Liver (tissue), 9 donors: ENCODE measurements around the gene TSPOAP1. TPM values are rescaled to one million over a fixed set of nuclear protein-coding genes. Genes with fewer than 3 reads are reported as not detected.

Experiments used
- DNase-seq: peaks from one replicate; pipeline ENCODE4 v3.0.0-alpha.2; 2017; ENCODE audit warnings: low spot score
- H3K27ac ChIP-seq, 2 donors: one replicate each; pipeline ENCODE4 v1.7.0; 2013; ENCODE audit warnings: inconsistent platforms in 2 of 2, low read length in 2 of 2, control low read depth in 1 of 2, low read depth in 1 of 2, mild to moderate bottlenecking in 1 of 2
- H3K27me3 ChIP-seq, 4 donors: one replicate each; pipeline versions ENCODE4 v1.6.1 to v1.7.0; 2013; ENCODE audit warnings: low read length in 3 of 4, inconsistent platforms in 1 of 4, mild to moderate bottlenecking in 1 of 4, moderate library complexity in 1 of 4; ENCODE audit not compliant: control insufficient read depth in 4 of 4, insufficient read depth in 4 of 4
- H3K36me3 ChIP-seq, 4 donors: one replicate each; pipeline versions ENCODE4 v1.6.1 to v1.7.0; 2013; ENCODE audit warnings: low read length in 3 of 4, mild to moderate bottlenecking in 3 of 4, low read depth in 1 of 4, moderate library complexity in 1 of 4; ENCODE audit not compliant: control insufficient read depth in 4 of 4, insufficient read depth in 3 of 4
- H3K4me1 ChIP-seq, 4 donors: one replicate each; pipeline versions ENCODE4 v1.6.1 to v1.7.0; 2013; ENCODE audit warnings: low read length in 3 of 4, mild to moderate bottlenecking in 3 of 4, moderate library complexity in 1 of 4; ENCODE audit not compliant: control insufficient read depth in 4 of 4, insufficient read depth in 4 of 4
- H3K4me3 ChIP-seq, 3 donors: one replicate each; pipeline versions ENCODE4 v1.6.1 to v1.7.0; 2013; ENCODE audit warnings: low read length in 3 of 3, control low read depth in 1 of 3, low read depth in 1 of 3, mild to moderate bottlenecking in 1 of 3
- H3K9ac ChIP-seq, 2 donors: one replicate each; pipeline ENCODE4 v1.7.0; 2013; ENCODE audit warnings: low read length in 2 of 2, mild to moderate bottlenecking in 2 of 2, moderate library complexity in 2 of 2, control low read depth in 1 of 2, low read depth in 1 of 2
- H3K9me3 ChIP-seq, 4 donors: one replicate each; pipeline versions ENCODE4 v1.6.1 to v1.7.0; 2013; ENCODE audit warnings: low read length in 3 of 4; ENCODE audit not compliant: control insufficient read depth in 4 of 4
- FOXA1 ChIP-seq: IDR thresholded peaks from 2 replicates; pipeline ENCODE4 v1.6.1; 2016; ENCODE audit warnings: antibody characterized with exemption
- GABPA ChIP-seq, 2 donors: IDR thresholded peaks in 1 of 2; conservative IDR thresholded peaks in 1 of 2; 2 replicates each; pipeline ENCODE4 v1.6.1; 2016; ENCODE audit warnings: antibody characterized with exemption in 2 of 2, mild to moderate bottlenecking in 1 of 2, moderate library complexity in 1 of 2
- HNF4A ChIP-seq, 2 donors: conservative IDR thresholded peaks; 2 replicates each; pipeline ENCODE4 v1.6.1; 2016; ENCODE audit warnings: antibody characterized with exemption in 2 of 2, mild to moderate bottlenecking in 2 of 2
- HNF4G ChIP-seq: IDR thresholded peaks from 2 replicates; pipeline ENCODE4 v1.6.1; 2016; ENCODE audit warnings: antibody characterized with exemption
- JUND ChIP-seq, 2 donors: IDR thresholded peaks; 2 replicates each; pipeline ENCODE4 v1.6.1; 2016; ENCODE audit warnings: antibody characterized with exemption in 2 of 2
- NR2F2 ChIP-seq: IDR thresholded peaks from 2 replicates; pipeline ENCODE4 v1.6.1; 2016; ENCODE audit warnings: antibody characterized with exemption
- RAD21 ChIP-seq, 2 donors: IDR thresholded peaks; 2 replicates each; pipeline ENCODE4 v1.6.1; 2016; ENCODE audit warnings: antibody characterized with exemption in 2 of 2, mild to moderate bottlenecking in 2 of 2
- RXRA ChIP-seq, 2 donors: IDR thresholded peaks; 2 replicates each; pipeline ENCODE4 v1.6.1; 2017 to 2018; ENCODE audit warnings: antibody characterized with exemption in 2 of 2, mild to moderate bottlenecking in 1 of 2
- SP1 ChIP-seq: IDR thresholded peaks from 2 replicates; pipeline ENCODE4 v1.6.1; 2018; ENCODE audit warnings: antibody characterized with exemption, mild to moderate bottlenecking
- TAF1 ChIP-seq: conservative IDR thresholded peaks from 2 replicates; pipeline ENCODE4 v1.6.1; 2016; ENCODE audit warnings: antibody characterized with exemption, mild to moderate bottlenecking
- YY1 ChIP-seq: IDR thresholded peaks from 2 replicates; pipeline ENCODE4 v1.6.1; 2016; ENCODE audit warnings: antibody characterized with exemption, mild to moderate bottlenecking
- WGBS: extraction: QIAGEN DNeasy Blood & Tissue Kit; methylation state at CpG from one replicate; pipeline ENCODE4 v1.1.7; 2013; 5-methylcytosine and 5-hydroxymethylcytosine counted together
- polyA plus RNA-seq, 2 donors: library from polyadenylated mRNA; stranded (reverse) in 1 of 2; unstranded in 1 of 2; fragments of 200-250 nt in 1 of 2; fragments of >200 nt in 1 of 2; fragmentation: Nextera tagmentation in 1 of 2; extraction: Ambion mirVana in 1 of 2; gene quantifications; one replicate each; pipeline versions ENCODE4 v1.2.1 to v1.2.3, GENCODE V29; 2013 to 2015
- total RNA-seq, 2 donors: library from RNA; depleted of rRNA; stranded (reverse); fragments of >200 nt; gene quantifications; one replicate each; pipeline ENCODE4 v1.2.3, GENCODE V29; 2014
- TF ChIP-seq, protein P1 (sequence below): IDR thresholded peaks from 2 replicates; pipeline ENCODE4 v1.6.1; 2016; ENCODE audit warnings: antibody characterized with exemption
- TF ChIP-seq, protein P2 (sequence below): IDR thresholded peaks from 2 replicates; pipeline ENCODE4 v1.6.1; 2016; ENCODE audit warnings: antibody characterized with exemption
- TF ChIP-seq, protein P3 (sequence below): IDR thresholded peaks from 2 replicates; pipeline ENCODE4 v1.6.1; 2016; ENCODE audit warnings: antibody characterized with exemption
- TF ChIP-seq, protein P4 (sequence below): fragments of 150-350 bp; IDR thresholded peaks from 2 replicates; pipeline ENCODE4 v1.5.1; 2017; ENCODE audit warnings: improper control_type of control experiment, low read depth, low read length; ENCODE audit not compliant: missing input control
- donor health status: healthy.
- donor health status: healthy.
- donor health status: healthy.
- donor health status: healthy.
- donor health status: healthy.

TSPOAP1 gene
- total and polyA plus RNA-seq, 4 donors = 1.5 to 4.6 (median 2.6) TPM

DNA sequence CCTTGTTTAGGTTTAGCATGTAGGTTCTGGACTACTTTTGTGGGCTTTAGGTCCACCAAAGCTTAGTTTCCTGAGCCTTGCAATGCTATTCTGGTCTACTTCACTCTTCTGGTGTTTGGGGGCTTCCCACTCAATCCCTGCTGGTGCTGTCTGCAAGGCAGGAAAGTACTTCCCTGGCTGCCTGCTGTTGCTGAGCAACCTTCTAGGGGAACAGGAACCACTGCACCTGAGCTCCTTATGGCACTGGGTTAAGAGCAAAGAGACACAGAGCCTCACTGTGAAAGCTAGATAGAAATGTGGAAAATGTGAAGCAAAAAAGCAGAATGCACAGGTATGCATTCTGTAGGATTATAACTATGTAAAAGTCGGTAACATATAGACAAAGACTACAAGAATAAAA, 64.8 kb downstream of the TSPOAP1 start (continued):
- TF ChIP-seq, protein P1, sequence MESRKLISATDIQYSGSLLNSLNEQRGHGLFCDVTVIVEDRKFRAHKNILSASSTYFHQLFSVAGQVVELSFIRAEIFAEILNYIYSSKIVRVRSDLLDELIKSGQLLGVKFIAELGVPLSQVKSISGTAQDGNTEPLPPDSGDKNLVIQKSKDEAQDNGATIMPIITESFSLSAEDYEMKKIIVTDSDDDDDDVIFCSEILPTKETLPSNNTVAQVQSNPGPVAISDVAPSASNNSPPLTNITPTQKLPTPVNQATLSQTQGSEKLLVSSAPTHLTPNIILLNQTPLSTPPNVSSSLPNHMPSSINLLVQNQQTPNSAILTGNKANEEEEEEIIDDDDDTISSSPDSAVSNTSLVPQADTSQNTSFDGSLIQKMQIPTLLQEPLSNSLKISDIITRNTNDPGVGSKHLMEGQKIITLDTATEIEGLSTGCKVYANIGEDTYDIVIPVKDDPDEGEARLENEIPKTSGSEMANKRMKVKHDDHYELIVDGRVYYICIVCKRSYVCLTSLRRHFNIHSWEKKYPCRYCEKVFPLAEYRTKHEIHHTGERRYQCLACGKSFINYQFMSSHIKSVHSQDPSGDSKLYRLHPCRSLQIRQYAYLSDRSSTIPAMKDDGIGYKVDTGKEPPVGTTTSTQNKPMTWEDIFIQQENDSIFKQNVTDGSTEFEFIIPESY = no peak
- TF ChIP-seq FOXA1 (no peak), SP1 (no peak)
- TF ChIP-seq, protein P2, sequence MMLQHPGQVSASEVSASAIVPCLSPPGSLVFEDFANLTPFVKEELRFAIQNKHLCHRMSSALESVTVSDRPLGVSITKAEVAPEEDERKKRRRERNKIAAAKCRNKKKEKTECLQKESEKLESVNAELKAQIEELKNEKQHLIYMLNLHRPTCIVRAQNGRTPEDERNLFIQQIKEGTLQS = no peak

DNA sequence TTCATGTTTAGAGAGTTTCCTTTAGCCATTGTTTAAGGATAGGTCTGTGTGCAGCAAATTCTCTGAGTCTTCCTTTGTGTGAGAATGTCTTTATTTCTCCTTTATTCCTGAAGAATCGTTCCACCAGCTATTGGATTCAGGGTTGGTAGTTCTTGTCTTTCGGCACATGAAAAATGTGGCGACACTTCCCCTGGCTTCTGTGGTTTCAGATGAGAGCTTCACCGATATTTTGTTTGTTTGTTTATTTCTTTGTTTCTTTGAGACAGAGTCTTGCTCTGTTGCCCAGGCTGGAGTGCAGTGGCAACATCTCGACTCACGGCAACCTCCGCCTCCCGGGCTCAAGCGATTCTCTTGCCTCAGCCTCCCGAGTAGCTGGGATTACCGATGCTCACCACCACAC, 66.4 kb downstream of the TSPOAP1 start:
- Histone ChIP-seq H3K27ac (no peak overlapping the region), H3K4me3 (no peak overlapping the region), H3K4me1 (no peaks in the 10 kb centered on the region), H3K9ac (no peak overlapping the region), H3K9me3 (no peaks in the 10 kb centered on the region), H3K36me3 (no peaks in the 10 kb centered on the region), H3K27me3 (peaks cover 0 to 4% (median 2%) of the 10 kb centered on the region in 4 donors)
- no peak for DNase-seq
- TF ChIP-seq NR2F2 = no peak
- TF ChIP-seq, protein P3, sequence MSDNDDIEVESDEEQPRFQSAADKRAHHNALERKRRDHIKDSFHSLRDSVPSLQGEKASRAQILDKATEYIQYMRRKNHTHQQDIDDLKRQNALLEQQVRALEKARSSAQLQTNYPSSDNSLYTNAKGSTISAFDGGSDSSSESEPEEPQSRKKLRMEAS = no peak
- TF ChIP-seq FOXA1 = no peak
- TF ChIP-seq, protein P2 = no peak
- no peak for TF ChIP-seq RAD21 (IDR thresholded peaks at IDR 0.05)
- TF ChIP-seq, protein P1 = no peak
- TF ChIP-seq JUND (IDR thresholded peaks at IDR 0.05) = no peak
- TF ChIP-seq HNF4A (conservative IDR thresholded peaks at IDR 0.05) = no peak
- TF ChIP-seq GABPA (IDR thresholded peaks at IDR 0.05 in 1 of 2, conservative IDR thresholded peaks at IDR 0.05 in 1 of 2) = no peak
- 90% methylated on average over 11 of the region's 11 CpGs for WGBS

DNA sequence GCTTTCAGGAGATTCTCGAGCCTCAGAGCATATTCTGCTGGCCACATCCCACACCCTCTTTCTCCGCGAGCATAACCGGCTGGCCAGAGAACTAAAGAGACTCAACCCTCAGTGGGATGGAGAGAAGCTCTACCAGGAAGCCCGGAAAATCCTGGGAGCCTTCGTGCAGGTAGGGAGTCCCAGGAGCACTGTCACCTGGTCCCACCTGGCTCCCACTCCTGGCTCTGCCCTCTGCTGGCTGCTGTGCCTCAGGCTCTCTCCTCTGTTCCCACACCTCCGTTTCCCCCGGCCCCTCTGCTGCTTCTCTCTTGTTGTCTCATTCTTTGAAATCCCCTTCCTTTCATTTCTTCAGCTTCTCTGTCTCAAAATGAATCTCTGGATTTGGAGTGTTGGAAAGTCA, 73.8 kb downstream of the TSPOAP1 start:
- Histone ChIP-seq H3K36me3 (no peaks in the 10 kb centered on the region), H3K9ac (no peak overlapping the region), H3K27ac (no peak overlapping the region), H3K27me3 (peaks cover 0 to 6% (median 0%) of the 10 kb centered on the region in 4 donors), H3K9me3 (no peaks in the 10 kb centered on the region), H3K4me1 (peaks cover 0 to 8% (median 3%) of the 10 kb centered on the region in 4 donors), H3K4me3 (no peak overlapping the region)
- WGBS = 20% methylated on average over 8 of the region's 8 CpGs
- peak; percentile 19 for DNase-seq
- TF ChIP-seq HNF4A (conservative IDR thresholded peaks at IDR 0.05) (no peak), GABPA (IDR thresholded peaks at IDR 0.05 in 1 of 2, conservative IDR thresholded peaks at IDR 0.05 in 1 of 2) (no peak), TAF1 (no peak), RAD21 (IDR thresholded peaks at IDR 0.05) (no peak), SP1 (no peak), RXRA (IDR thresholded peaks at IDR 0.05) (no peak), YY1 (no peak), NR2F2 (no peak), FOXA1 (no peak), HNF4G (no peak)
- TF ChIP-seq, protein P2 = no peak
- TF ChIP-seq, protein P1 = no peak
- TF ChIP-seq, protein P3 = no peak
- TF ChIP-seq, protein P4, sequence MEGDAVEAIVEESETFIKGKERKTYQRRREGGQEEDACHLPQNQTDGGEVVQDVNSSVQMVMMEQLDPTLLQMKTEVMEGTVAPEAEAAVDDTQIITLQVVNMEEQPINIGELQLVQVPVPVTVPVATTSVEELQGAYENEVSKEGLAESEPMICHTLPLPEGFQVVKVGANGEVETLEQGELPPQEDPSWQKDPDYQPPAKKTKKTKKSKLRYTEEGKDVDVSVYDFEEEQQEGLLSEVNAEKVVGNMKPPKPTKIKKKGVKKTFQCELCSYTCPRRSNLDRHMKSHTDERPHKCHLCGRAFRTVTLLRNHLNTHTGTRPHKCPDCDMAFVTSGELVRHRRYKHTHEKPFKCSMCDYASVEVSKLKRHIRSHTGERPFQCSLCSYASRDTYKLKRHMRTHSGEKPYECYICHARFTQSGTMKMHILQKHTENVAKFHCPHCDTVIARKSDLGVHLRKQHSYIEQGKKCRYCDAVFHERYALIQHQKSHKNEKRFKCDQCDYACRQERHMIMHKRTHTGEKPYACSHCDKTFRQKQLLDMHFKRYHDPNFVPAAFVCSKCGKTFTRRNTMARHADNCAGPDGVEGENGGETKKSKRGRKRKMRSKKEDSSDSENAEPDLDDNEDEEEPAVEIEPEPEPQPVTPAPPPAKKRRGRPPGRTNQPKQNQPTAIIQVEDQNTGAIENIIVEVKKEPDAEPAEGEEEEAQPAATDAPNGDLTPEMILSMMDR = no peak
